Amniotic epithelial cell (primary cell): ENCODE results near the gene ALDOA.
"Not testable (repeated sequence)": the region's sequence is repeated elsewhere in the genome, so short reads cannot be mapped to it uniquely, and the experiment has no call there.

Source experiments
- DNase-seq: peaks from one replicate; pipeline ENCODE4 v3.0.0-alpha.2; 2010; ENCODE audit warnings: low read depth

The ALDOA gene

GRCh38 chr16:30091474-30092372 is 26.2 kb downstream of the ALDOA start, which contains the start of gene TBX6:
Gene TBX6, minus strand, starts transcription at chr16:30091924. Its CDS starts 731 bp downstream, at chr16:30091193.
- DNase-seq: peak; percentile 81

GRCh38 chr16:30092373-30093010 is 26.9 kb downstream of the ALDOA start:
- DNase-seq: peak; percentile 56

GRCh38 chr16:30094541-30095165 is 29.1 kb downstream of the ALDOA start:
- DNase-seq: no peak

- DNase-seq: no peak
Measured at GRCh38 chr16:30095166-30096078, 29.9 kb downstream of the ALDOA start.

- DNase-seq: peak; percentile 85
Measured at GRCh38 chr16:30096105-30096861, 30.7 kb downstream of the ALDOA start, which contains the start of gene YPEL3. Gene YPEL3, minus strand, starts transcription at chr16:30096213. Its CDS starts 731 bp downstream, at chr16:30095482.

- no peak for DNase-seq
Measured at GRCh38 chr16:30096862-30097563, 31.5 kb downstream of the ALDOA start.

- no peak for DNase-seq
Measured at GRCh38 chr16:30104090-30104489, 38.5 kb downstream of the ALDOA start.

- no peak for DNase-seq
Measured at GRCh38 chr16:30104492-30104891, 38.9 kb downstream of the ALDOA start.

- DNase-seq: no peak
Measured at GRCh38 chr16:30108059-30108850, 42.7 kb downstream of the ALDOA start.

GRCh38 chr16:30110661-30111060 is 45.1 kb downstream of the ALDOA start:
- DNase-seq: peak; percentile 10

GRCh38 chr16:30112197-30113030 is 46.9 kb downstream of the ALDOA start:
- DNase-seq: peak; percentile 53

- peak; percentile 13 for DNase-seq
Measured at GRCh38 chr16:30113031-30113710, 47.6 kb downstream of the ALDOA start, which contains the start of gene GDPD3. Gene GDPD3, minus strand, starts transcription at chr16:30113537. Its CDS starts 59 bp downstream, at chr16:30113478.

GRCh38 chr16:30113711-30114333 is 48.3 kb downstream of the ALDOA start:
- no peak for DNase-seq

- no peak for DNase-seq
Measured at GRCh38 chr16:30114411-30114810, 48.9 kb downstream of the ALDOA start.

GRCh38 chr16:30114833-30115232 is 49.3 kb downstream of the ALDOA start:
- DNase-seq: not testable (repeated sequence)

- DNase-seq: no peak
Measured at GRCh38 chr16:30115238-30115637, 49.7 kb downstream of the ALDOA start.
